ENCODE results near the gene SIAE. TPM values are rescaled to one million over a fixed set of nuclear protein-coding genes. Genes with fewer than 3 reads are reported as not detected.

The SIAE gene
- total RNA-seq, 1 donor from 2014 or later: 28.8 TPM

- no peaks in the 10 kb centered on the region for H3K4me1 Mint-ChIP-seq (ENCODE audit: unreplicated experiment)
- H3K36me3 Mint-ChIP-seq: peaks cover 11% of the 10 kb centered on the region
- no peak for TF ChIP-seq CTCF (conservative IDR thresholded peaks at IDR 0.05)
- no peak for DNase-seq (ENCODE audit: extremely low spot score, unreplicated experiment)
- H3K9me3 Mint-ChIP-seq: no peaks in the 10 kb centered on the region
- no peak overlapping the region for H3K27ac Mint-ChIP-seq
- no peak overlapping the region for H3K4me3 Mint-ChIP-seq
- H3K27me3 Mint-ChIP-seq: no peaks in the 10 kb centered on the region
Measured at GRCh38 chr11:124663861-124664260, 9.7 kb downstream of the SIAE start.

GRCh38 chr11:124662106-124662505, 11.4 kb downstream of the SIAE start:
- Mint-ChIP-seq H3K36me3 (peaks cover 11% of the 10 kb centered on the region), H3K4me3 (no peak overlapping the region), H3K4me1 (ENCODE audit: unreplicated experiment) (peaks cover 16% of the 10 kb centered on the region), H3K27me3 (no peaks in the 10 kb centered on the region), H3K27ac (no peak overlapping the region), H3K9me3 (no peaks in the 10 kb centered on the region)
- TF ChIP-seq CTCF (conservative IDR thresholded peaks at IDR 0.05): no peak
- no peak for DNase-seq (ENCODE audit: extremely low spot score, unreplicated experiment)

- Mint-ChIP-seq H3K4me3 (no peak overlapping the region), H3K27ac (no peak overlapping the region), H3K4me1 (ENCODE audit: unreplicated experiment) (peaks cover 20% of the 10 kb centered on the region), H3K36me3 (peaks cover 11% of the 10 kb centered on the region), H3K27me3 (no peaks in the 10 kb centered on the region), H3K9me3 (no peaks in the 10 kb centered on the region)
- DNase-seq (ENCODE audit: extremely low spot score, unreplicated experiment): no peak
- no peak for TF ChIP-seq CTCF (conservative IDR thresholded peaks at IDR 0.05)
Measured at GRCh38 chr11:124661553-124661952, 12.0 kb downstream of the SIAE start.

- no peaks in the 10 kb centered on the region for H3K9me3 Mint-ChIP-seq
- H3K27me3 Mint-ChIP-seq: no peaks in the 10 kb centered on the region
- H3K4me1 Mint-ChIP-seq (ENCODE audit: unreplicated experiment): peaks cover 20% of the 10 kb centered on the region
- H3K4me3 Mint-ChIP-seq: no peak overlapping the region
- H3K36me3 Mint-ChIP-seq: peaks cover 4% of the 10 kb centered on the region
- no peak for DNase-seq (ENCODE audit: extremely low spot score, unreplicated experiment)
- TF ChIP-seq CTCF (conservative IDR thresholded peaks at IDR 0.05): no peak
- no peak overlapping the region for H3K27ac Mint-ChIP-seq
Measured at GRCh38 chr11:124658986-124659385, 14.6 kb downstream of the SIAE start.

GRCh38 chr11:124658501-124658900, 15.0 kb downstream of the SIAE start:
- no peak for TF ChIP-seq CTCF (conservative IDR thresholded peaks at IDR 0.05)
- Mint-ChIP-seq H3K4me3 (no peak overlapping the region), H3K27ac (no peak overlapping the region), H3K4me1 (ENCODE audit: unreplicated experiment) (peaks cover 20% of the 10 kb centered on the region), H3K27me3 (no peaks in the 10 kb centered on the region), H3K9me3 (no peaks in the 10 kb centered on the region), H3K36me3 (peaks cover 4% of the 10 kb centered on the region)
- DNase-seq (ENCODE audit: extremely low spot score, unreplicated experiment): no peak

- no peak for DNase-seq (ENCODE audit: extremely low spot score, unreplicated experiment)
- Mint-ChIP-seq H3K9me3 (no peaks in the 10 kb centered on the region), H3K4me1 (ENCODE audit: unreplicated experiment) (peaks cover 20% of the 10 kb centered on the region), H3K4me3 (no peak overlapping the region), H3K27ac (no peak overlapping the region), H3K27me3 (no peaks in the 10 kb centered on the region), H3K36me3 (peaks cover 4% of the 10 kb centered on the region)
- no peak for TF ChIP-seq CTCF (conservative IDR thresholded peaks at IDR 0.05)
Measured at GRCh38 chr11:124657904-124658303, 15.6 kb downstream of the SIAE start.

All from type B pancreatic cell (in vitro differentiated cells).